Measurements from ENCODE around the gene NUDC. TPM values are rescaled to one million over a fixed set of nuclear protein-coding genes. Genes with fewer than 3 reads are reported as not detected.
"Not testable (repeated sequence)": the region's sequence is repeated elsewhere in the genome, so short reads cannot be mapped to it uniquely, and the experiment has no call there.

The NUDC gene
- total RNA-seq, 1 experiment from 2014 or later, result 118 TPM

GRCh38 chr1:26921540-26922430 lies at the start of gene NUDC (continued):
- TF ChIP-seq AR (CRISPR knock-in tag; IDR thresholded peaks at IDR 0.05), result no peak
- peak; percentile 43; the same call in 1 of the 2 replicates for TF ChIP-seq ZNF121 (CRISPR knock-in tag; IDR thresholded peaks at IDR 0.05)
- peak; percentile 73; the same call in 1 of the 2 replicates for TF ChIP-seq CREM (CRISPR knock-in tag; IDR thresholded peaks at IDR 0.05)
- TF ChIP-seq HMGXB4 (CRISPR knock-in tag; IDR thresholded peaks at IDR 0.05), result peak; percentile 78; the same call in 1 of the 2 replicates
- TF ChIP-seq, protein P1, sequence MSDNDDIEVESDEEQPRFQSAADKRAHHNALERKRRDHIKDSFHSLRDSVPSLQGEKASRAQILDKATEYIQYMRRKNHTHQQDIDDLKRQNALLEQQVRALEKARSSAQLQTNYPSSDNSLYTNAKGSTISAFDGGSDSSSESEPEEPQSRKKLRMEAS (CRISPR knock-in tag; IDR thresholded peaks at IDR 0.05), result peak; percentile 93
- TF ChIP-seq NR2C2 (CRISPR knock-in tag; IDR thresholded peaks at IDR 0.05), result no peak
- TF ChIP-seq ZNF423 (CRISPR knock-in tag; IDR thresholded peaks at IDR 0.05), result no peak
- TF ChIP-seq IRF2 (CRISPR knock-in tag; IDR thresholded peaks at IDR 0.05; ENCODE audit: borderline replicate concordance, low read depth), result no peak
- TF ChIP-seq, protein P2, sequence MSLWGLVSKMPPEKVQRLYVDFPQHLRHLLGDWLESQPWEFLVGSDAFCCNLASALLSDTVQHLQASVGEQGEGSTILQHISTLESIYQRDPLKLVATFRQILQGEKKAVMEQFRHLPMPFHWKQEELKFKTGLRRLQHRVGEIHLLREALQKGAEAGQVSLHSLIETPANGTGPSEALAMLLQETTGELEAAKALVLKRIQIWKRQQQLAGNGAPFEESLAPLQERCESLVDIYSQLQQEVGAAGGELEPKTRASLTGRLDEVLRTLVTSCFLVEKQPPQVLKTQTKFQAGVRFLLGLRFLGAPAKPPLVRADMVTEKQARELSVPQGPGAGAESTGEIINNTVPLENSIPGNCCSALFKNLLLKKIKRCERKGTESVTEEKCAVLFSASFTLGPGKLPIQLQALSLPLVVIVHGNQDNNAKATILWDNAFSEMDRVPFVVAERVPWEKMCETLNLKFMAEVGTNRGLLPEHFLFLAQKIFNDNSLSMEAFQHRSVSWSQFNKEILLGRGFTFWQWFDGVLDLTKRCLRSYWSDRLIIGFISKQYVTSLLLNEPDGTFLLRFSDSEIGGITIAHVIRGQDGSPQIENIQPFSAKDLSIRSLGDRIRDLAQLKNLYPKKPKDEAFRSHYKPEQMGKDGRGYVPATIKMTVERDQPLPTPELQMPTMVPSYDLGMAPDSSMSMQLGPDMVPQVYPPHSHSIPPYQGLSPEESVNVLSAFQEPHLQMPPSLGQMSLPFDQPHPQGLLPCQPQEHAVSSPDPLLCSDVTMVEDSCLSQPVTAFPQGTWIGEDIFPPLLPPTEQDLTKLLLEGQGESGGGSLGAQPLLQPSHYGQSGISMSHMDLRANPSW (CRISPR knock-in tag; conservative IDR thresholded peaks at IDR 0.05; ENCODE audit: low read depth), result no peak
- TF ChIP-seq ZNF425 (CRISPR knock-in tag; conservative IDR thresholded peaks at IDR 0.05), result no peak
- TF ChIP-seq ZNF416 (CRISPR knock-in tag; IDR thresholded peaks at IDR 0.05), result peak; percentile 50; the same call in 1 of the 2 replicates
- TF ChIP-seq ELF4 (CRISPR knock-in tag; IDR thresholded peaks at IDR 0.05; ENCODE audit: low read depth), result no peak
- TF ChIP-seq, protein P3, sequence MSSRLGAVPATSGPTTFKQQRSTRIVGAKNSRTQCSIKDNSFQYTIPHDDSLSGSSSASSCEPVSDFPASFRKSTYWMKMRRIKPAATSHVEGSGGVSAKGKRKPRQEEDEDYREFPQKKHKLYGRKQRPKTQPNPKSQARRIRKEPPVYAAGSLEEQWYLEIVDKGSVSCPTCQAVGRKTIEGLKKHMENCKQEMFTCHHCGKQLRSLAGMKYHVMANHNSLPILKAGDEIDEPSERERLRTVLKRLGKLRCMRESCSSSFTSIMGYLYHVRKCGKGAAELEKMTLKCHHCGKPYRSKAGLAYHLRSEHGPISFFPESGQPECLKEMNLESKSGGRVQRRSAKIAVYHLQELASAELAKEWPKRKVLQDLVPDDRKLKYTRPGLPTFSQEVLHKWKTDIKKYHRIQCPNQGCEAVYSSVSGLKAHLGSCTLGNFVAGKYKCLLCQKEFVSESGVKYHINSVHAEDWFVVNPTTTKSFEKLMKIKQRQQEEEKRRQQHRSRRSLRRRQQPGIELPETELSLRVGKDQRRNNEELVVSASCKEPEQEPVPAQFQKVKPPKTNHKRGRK (CRISPR knock-in tag; IDR thresholded peaks at IDR 0.05; ENCODE audit: borderline replicate concordance), result no peak
- TF ChIP-seq FOXK1 (CRISPR knock-in tag; IDR thresholded peaks at IDR 0.05), result peak; percentile 82

- H3K4me3 Mint-ChIP-seq, H3K27ac Mint-ChIP-seq: not testable (repeated sequence)
These were observed 48.4 kb upstream of the NUDC start for GRCh38 chr1:26873097-26873496.

More at GRCh38 chr1:26873097-26873496, 48.4 kb upstream of the NUDC start:
- H3K9me3 Mint-ChIP-seq; H3K27me3 Mint-ChIP-seq (ENCODE audit: low read depth); H3K36me3 Mint-ChIP-seq; ATAC-seq; DNase-seq (ENCODE audit: low spot score): not testable (repeated sequence)
- ChIA-PET CTCF (interaction anchor here (0.6 kb wide), 1 partner anchor 82 kb away, joined by 3 read pairs; no protein-coding TSS in a partner anchor), POLR2A (interaction anchor here (1.4 kb wide), 1 partner anchor 15 kb away, joined by 4 read pairs; no protein-coding TSS in a partner anchor)
- peaks cover 16% of the 10 kb centered on the region for H3K4me1 Mint-ChIP-seq
